ENCODE measurements around the gene PRM3.

Gene PRM3

GRCh38 chr16:11255737-11256660 lies 17.4 kb downstream of the PRM3 start, which contains the start of gene SOCS1:
Gene SOCS1 (minus strand): TSS chr16:11256204. CDS start chr16:11255478, 726 bp downstream.
- Histone ChIP-seq H3K4me3 (ENCODE audit: low read length) (peak within 1 kb of the TSS; percentile 76), H3K9me3 (ENCODE audit: low read length) (no peaks in the 10 kb centered on the region), H2AFZ (ENCODE audit: low read depth, low read length) (peak within 1 kb of the TSS; percentile 76), H3K36me3 (ENCODE audit: insufficient read depth, low read length) (no peaks in the 10 kb centered on the region), H3K4me1 (ENCODE audit: insufficient read depth, low read length) (peaks cover 14% of the 10 kb centered on the region), H3K27me3 (ENCODE audit: insufficient read depth, low read length) (no peaks in the 10 kb centered on the region)

DNA sequence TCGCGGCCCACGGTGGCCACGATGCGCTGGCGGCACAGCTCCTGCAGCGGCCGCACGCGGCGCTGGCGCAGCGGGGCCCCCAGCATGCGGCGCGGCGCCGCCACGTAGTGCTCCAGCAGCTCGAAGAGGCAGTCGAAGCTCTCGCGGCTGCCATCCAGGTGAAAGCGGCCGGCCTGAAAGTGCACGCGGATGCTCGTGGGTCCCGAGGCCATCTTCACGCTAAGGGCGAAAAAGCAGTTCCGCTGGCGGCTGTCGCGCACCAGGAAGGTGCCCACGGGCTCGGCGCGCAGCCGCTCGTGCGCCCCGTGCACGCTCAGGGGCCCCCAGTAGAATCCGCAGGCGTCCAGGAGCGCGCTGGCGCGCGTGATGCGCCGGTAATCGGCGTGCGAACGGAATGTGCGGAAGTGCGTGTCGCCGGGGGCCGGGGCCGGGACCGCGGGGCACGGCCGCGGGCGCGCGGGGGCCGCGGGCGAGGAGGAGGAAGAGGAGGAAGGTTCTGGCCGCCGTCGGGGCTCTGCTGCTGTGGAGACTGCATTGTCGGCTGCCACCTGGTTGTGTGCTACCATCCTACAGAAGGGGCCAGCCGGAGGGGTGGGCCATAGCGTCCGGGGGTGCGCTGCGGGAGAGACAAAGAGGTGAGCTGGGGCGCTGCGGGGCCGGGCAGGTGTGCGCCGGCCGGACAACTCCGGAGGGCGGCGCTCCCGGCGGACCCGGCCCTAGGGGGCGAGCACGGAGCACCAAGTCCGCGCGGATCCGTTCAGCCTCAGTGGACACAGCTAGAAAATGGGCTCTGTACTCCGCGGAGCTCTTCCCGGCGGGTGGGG lies 18.3 kb downstream of the PRM3 start:
- H3K9me3 ChIP-seq (ENCODE audit: low read length): no peaks in the 10 kb centered on the region
- H3K4me1 ChIP-seq (ENCODE audit: insufficient read depth, low read length): peaks cover 14% of the 10 kb centered on the region
- no peaks in the 10 kb centered on the region for H3K36me3 ChIP-seq (ENCODE audit: insufficient read depth, low read length)
- peak overlapping the region; percentile 76 for H3K4me3 ChIP-seq (ENCODE audit: low read length)
- H2AFZ ChIP-seq (ENCODE audit: low read depth, low read length): peak overlapping the region; percentile 76
- H3K27me3 ChIP-seq (ENCODE audit: insufficient read depth, low read length): no peaks in the 10 kb centered on the region

DNA sequence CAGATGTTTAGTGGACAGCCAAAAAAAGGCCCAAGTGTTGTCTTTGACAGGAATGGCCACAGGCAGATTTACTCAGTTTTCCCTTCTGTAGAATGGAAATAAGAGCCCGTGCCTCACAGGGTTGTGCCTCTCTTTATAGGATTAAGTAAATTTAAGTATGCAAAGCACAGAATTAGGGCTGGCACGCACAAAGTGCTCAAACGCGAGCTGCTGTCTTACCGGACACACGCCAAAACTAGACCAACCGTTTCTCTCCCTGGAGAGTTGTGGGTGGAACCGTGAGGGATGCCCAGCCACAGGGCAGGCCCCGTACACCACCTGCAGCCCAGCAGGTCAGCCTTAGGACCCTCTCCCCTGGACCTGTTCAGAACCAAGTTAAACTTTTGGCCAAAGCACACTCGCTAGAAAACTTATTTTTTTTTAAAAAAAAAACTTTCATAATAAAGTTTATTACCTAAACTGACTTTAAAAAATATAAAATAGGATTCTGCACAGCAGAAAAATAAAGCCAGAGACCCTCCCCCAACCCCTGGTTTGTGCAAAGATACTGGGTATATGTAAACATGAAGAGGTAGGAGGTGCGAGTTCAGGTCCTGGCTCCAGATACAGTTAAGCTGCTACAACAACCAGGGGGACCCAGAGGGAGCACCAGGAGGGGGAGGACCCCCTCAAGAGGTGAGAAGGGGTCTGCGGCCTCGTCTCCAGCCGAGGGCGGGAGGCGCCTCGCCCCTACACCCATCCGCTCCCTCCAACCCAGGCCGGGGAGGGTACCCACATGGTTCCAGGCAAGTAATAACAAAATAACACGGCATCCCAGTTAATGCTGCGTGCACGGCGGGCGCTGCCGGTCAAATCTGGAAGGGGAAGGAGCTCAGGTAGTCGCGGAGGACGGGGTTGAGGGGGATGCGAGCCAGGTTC lies 19.2 kb downstream of the PRM3 start:
- peaks cover 14% of the 10 kb centered on the region for H3K4me1 ChIP-seq (ENCODE audit: insufficient read depth, low read length)
- no peaks in the 10 kb centered on the region for H3K36me3 ChIP-seq (ENCODE audit: insufficient read depth, low read length)
- no peaks in the 10 kb centered on the region for H3K9me3 ChIP-seq (ENCODE audit: low read length)
- no peak overlapping the region for H2AFZ ChIP-seq (ENCODE audit: low read depth, low read length)
- peak overlapping the region; percentile 76 for H3K4me3 ChIP-seq (ENCODE audit: low read length)
- no peaks in the 10 kb centered on the region for H3K27me3 ChIP-seq (ENCODE audit: insufficient read depth, low read length)

- no peak overlapping the region for H2AFZ ChIP-seq (ENCODE audit: low read depth, low read length)
- H3K27me3 ChIP-seq (ENCODE audit: insufficient read depth, low read length): no peaks in the 10 kb centered on the region
- peaks cover 14% of the 10 kb centered on the region for H3K4me1 ChIP-seq (ENCODE audit: insufficient read depth, low read length)
- no peaks in the 10 kb centered on the region for H3K36me3 ChIP-seq (ENCODE audit: insufficient read depth, low read length)
- no peaks in the 10 kb centered on the region for H3K9me3 ChIP-seq (ENCODE audit: low read length)
- no peak overlapping the region for H3K4me3 ChIP-seq (ENCODE audit: low read length)
Measured at GRCh38 chr16:11253009-11253994, 20.1 kb downstream of the PRM3 start.

- H3K4me3 ChIP-seq (ENCODE audit: low read length): no peak overlapping the region
- H2AFZ ChIP-seq (ENCODE audit: low read depth, low read length): no peak overlapping the region
- peaks cover 14% of the 10 kb centered on the region for H3K4me1 ChIP-seq (ENCODE audit: insufficient read depth, low read length)
- H3K36me3 ChIP-seq (ENCODE audit: insufficient read depth, low read length): no peaks in the 10 kb centered on the region
- no peaks in the 10 kb centered on the region for H3K27me3 ChIP-seq (ENCODE audit: insufficient read depth, low read length)
- H3K9me3 ChIP-seq (ENCODE audit: low read length): no peaks in the 10 kb centered on the region
Measured at GRCh38 chr16:11252482-11252931, 20.9 kb downstream of the PRM3 start.

DNA sequence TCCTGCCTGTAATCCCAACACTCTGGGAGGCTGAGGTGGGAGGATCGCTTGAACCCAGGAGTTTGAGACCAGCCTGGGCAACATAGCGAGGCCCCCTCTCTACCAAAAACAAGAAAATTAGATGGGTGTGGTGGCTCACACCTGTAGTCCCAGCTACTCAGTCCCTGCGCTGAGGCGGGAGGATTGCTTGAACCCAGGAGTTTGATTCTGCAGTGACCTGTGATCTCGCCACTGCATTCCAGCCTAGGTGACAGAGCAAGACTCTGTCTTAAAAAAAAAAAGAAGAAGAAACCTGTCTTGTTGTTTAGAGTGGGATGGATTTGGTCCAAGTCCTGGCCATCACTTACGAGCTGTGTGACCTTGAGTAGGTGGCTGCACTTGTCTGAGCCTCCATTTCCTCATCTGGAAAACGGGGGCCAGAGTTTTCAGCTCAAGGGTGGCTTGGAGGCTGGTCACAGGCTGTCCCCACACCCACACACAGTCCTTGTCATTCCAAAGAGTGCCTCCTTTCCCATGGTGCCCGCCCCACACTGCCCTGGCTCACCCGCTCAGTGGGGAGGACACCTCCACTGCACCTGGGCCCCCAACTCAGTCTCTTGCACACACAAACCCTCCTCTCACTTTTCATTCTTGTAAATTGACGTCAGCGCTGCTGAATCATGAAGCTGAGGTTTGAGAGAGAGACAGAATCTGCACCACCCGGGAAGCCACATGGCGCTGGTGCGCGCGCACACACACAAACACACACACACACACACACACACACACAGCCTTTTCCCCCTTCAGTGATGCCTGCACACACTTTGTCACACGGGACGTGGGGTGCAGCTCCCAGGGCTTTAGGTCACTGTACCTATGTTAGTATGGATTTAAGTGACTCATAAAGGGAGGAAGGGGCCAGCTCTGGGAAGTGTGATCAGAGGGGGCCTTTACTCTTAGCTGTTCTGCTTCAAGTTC lies 21.6 kb downstream of the PRM3 start:
- Histone ChIP-seq H3K4me3 (ENCODE audit: low read length) (no peak overlapping the region), H2AFZ (ENCODE audit: low read depth, low read length) (no peak overlapping the region), H3K9me3 (ENCODE audit: low read length) (no peaks in the 10 kb centered on the region), H3K36me3 (ENCODE audit: insufficient read depth, low read length) (no peaks in the 10 kb centered on the region), H3K4me1 (ENCODE audit: insufficient read depth, low read length) (peaks cover 10% of the 10 kb centered on the region), H3K27me3 (ENCODE audit: insufficient read depth, low read length) (no peaks in the 10 kb centered on the region)

DNA sequence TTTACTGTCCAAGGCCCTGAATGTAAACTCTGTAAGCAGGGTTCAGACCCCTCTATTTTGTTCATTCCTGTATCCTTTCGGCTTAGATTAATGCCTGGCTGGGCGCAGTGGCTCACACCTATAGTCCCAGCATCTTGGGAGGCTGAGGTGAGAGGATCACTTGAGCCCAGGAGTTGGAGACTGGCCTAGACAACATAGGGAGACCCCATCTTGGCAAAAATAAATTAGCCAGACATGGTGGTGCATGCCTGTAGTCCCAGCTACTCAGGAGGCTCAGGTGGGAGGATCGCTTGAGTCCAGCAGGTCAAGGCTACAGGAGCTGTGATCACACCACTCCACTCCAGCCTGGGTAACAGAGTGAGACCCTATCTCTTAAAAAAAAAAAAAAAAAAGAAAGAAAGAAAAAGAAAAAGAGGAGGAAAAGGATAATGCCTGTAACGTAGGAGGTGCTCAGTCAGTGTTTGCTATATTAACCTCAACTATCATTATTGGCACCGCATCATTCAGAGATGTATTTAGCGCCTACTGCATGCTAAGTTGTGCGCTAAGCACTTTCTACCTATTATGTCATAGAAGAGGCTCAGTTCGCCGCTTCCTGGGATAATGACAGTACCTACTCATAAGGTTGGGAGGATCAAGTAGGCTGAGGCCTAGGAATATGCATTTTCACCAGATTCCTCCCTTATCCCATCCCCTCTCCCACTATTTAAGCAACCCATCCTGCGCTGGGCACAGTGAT lies 22.5 kb downstream of the PRM3 start:
- H2AFZ ChIP-seq (ENCODE audit: low read depth, low read length): no peak overlapping the region
- no peaks in the 10 kb centered on the region for H3K36me3 ChIP-seq (ENCODE audit: insufficient read depth, low read length)
- H3K9me3 ChIP-seq (ENCODE audit: low read length): no peaks in the 10 kb centered on the region
- no peaks in the 10 kb centered on the region for H3K27me3 ChIP-seq (ENCODE audit: insufficient read depth, low read length)
- peaks cover 9% of the 10 kb centered on the region for H3K4me1 ChIP-seq (ENCODE audit: insufficient read depth, low read length)
- H3K4me3 ChIP-seq (ENCODE audit: low read length): no peak overlapping the region

- Histone ChIP-seq H3K4me3 (ENCODE audit: low read length) (no peak overlapping the region), H3K9me3 (ENCODE audit: low read length) (no peaks in the 10 kb centered on the region), H2AFZ (ENCODE audit: low read depth, low read length) (no peak overlapping the region), H3K36me3 (ENCODE audit: insufficient read depth, low read length) (no peaks in the 10 kb centered on the region), H3K27me3 (ENCODE audit: insufficient read depth, low read length) (no peaks in the 10 kb centered on the region), H3K4me1 (ENCODE audit: insufficient read depth, low read length) (peaks cover 6% of the 10 kb centered on the region)
Measured at GRCh38 chr16:11250091-11250785, 23.2 kb downstream of the PRM3 start.

DNA sequence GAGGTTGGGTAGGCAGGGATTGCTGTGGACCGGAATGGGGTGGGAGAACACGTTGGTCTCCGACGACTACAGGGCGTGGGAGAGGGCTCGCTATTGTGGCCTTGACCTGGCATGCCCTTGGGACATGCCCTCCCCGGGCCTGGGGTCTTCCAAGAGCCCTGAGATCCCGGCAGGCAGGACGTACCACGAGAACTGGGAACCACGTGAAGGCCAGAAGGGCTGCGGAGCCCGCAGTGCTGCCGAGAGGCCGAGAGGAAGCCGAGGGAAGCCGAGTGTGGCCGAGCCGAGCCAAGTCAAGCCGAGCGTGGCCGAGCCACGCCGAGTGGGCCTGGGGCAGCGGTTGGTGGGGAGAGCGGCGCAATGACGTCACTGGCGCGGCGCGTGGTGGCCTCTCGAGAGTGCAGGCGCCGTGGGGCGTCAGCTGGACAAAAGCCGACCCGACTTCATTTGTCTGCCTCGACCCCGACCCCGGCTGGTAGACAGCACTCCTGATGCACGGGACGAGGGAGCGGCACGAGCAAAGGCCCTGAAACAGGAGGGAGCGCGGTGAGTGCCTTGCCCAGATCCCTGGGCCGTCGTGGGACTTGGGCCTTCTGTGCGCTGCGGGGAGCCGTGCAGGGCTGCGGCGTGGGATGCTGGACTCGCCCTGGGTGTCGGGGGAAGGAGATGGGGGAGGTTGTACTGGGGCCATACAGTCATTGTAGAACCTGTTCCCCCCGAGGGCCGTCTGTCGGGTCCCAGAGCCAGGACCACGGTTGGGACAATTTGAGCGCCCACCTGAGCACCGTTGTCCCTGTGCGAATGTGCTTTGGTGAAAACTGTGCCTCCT lies 24.0 kb downstream of the PRM3 start:
- Histone ChIP-seq H3K36me3 (ENCODE audit: insufficient read depth, low read length) (no peaks in the 10 kb centered on the region), H3K27me3 (ENCODE audit: insufficient read depth, low read length) (no peaks in the 10 kb centered on the region), H3K9me3 (ENCODE audit: low read length) (no peaks in the 10 kb centered on the region)

More for the DNA sequence above, 24.0 kb downstream of the PRM3 start:
- peaks cover 1% of the 10 kb centered on the region for H3K4me1 ChIP-seq (ENCODE audit: insufficient read depth, low read length)
- H3K4me3 ChIP-seq (ENCODE audit: low read length): no peak overlapping the region
- H2AFZ ChIP-seq (ENCODE audit: low read depth, low read length): no peak overlapping the region
